OCI-LY7 (cell line): Measurements from ENCODE around the gene AMIGO3.

Experiments used
- CTCF ChIP-seq: fragments of 200-600 bp; sonication (generic); conservative IDR thresholded peaks from 2 replicates; pipeline ENCODE4 v1.5.1; 2014; ENCODE audit warnings: mild to moderate bottlenecking, antibody characterized with exemption, low read length, moderate library complexity, mixed read lengths
- EZH2phosphoT487 ChIP-seq: fragments of 200-600 bp; sonication (generic); IDR thresholded peaks from 2 replicates; pipeline ENCODE4 v1.6.1; 2018; ENCODE audit warnings: low read depth, borderline replicate concordance, mild to moderate bottlenecking, mixed run types, antibody characterized with exemption, low read length, moderate library complexity, mixed read lengths

- TF ChIP-seq CTCF (no peak), EZH2phosphoT487 (no peak)
These were observed 1.5 kb upstream of the AMIGO3 start for GRCh38 chr3:49720855-49721595.
